Measurements from ENCODE around the gene AMOT.

Gene AMOT

GRCh38 chrX:112799425-112799824, 41.2 kb downstream of the AMOT start:
- no peak for DNase-seq (ENCODE audit: low spot score)

- no peak for DNase-seq (ENCODE audit: low spot score)
These were observed 41.9 kb downstream of the AMOT start for GRCh38 chrX:112798736-112799135.

DNA sequence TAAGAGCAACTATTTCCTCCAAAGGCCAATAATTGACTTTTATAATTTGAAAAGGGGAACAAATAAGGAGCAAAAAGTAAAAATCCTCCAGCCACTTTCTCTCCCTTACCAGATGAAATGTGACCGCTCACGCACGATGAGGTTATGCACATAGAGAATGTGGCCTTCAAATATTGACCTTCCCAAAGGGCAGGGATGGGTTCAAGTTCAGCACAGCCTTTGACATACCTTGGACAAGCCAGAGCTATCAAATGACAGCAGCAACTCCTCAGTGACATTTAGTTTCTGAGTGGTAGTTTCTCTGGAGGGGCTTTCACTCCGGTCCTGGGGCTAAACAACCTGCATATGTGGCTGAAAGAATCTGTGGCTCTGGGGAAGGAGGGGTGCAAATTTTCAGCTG, 50.7 kb downstream of the AMOT start:
- DNase-seq (ENCODE audit: low spot score), result no peak

DNA sequence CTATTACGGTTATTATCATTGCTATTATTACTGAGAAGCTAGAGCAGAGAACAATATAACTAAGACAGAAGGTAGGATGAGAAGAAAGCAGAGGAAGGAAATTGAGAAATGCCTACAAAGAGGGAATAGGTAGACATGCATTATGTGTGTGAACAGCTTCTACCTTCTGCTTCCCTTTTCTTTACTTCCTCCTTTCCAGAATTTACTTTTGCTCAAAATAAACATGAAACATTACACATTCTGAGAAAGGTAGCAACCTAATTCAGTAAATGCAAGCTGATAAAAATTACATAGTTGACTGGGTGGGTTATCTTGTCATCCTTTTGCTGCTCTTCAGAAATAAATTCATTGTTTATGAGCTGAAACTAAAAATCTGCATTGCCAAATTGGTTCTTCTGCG, 54.6 kb downstream of the AMOT start:
- DNase-seq (ENCODE audit: low spot score), result no peak

GRCh38 chrX:112785344-112785743, 55.3 kb downstream of the AMOT start:
- DNase-seq (ENCODE audit: low spot score), result no peak

GRCh38 chrX:112784692-112785091, 55.9 kb downstream of the AMOT start:
- no peak for DNase-seq (ENCODE audit: low spot score)

GRCh38 chrX:112779139-112779538, 61.5 kb downstream of the AMOT start:
- no peak for DNase-seq (ENCODE audit: low spot score)

GRCh38 chrX:112774651-112775293, 65.9 kb downstream of the AMOT start:
- DNase-seq (ENCODE audit: low spot score), result no peak

- DNase-seq (ENCODE audit: low spot score), result no peak
These were observed 66.5 kb downstream of the AMOT start for GRCh38 chrX:112774142-112774541.

DNA sequence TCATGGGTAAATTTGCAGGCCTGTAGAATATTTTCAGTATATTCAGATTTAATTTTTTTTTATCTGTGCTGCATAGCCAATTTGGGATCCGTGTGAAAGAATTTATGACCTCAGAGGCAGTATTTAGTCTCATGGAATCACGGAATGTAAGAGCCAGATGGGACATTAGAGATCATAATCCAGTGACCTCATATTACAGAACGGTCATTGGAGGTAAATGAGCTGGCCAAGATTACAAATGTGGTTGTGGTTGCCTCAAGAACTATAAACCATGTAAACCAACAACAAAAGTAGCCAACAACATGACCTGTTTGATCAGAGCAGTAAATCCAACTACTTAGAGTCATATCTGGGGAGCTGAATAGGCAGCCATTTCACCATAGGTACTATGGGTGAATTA, 71.6 kb downstream of the AMOT start:
- DNase-seq (ENCODE audit: low spot score), result no peak

- DNase-seq (ENCODE audit: low spot score), result no peak
These were observed 72.1 kb downstream of the AMOT start for GRCh38 chrX:112768563-112768962.

- DNase-seq (ENCODE audit: low spot score), result no peak
These were observed 73.9 kb downstream of the AMOT start for GRCh38 chrX:112766774-112767173.

- peak; percentile 33 for DNase-seq (ENCODE audit: low spot score)
These were observed 79.1 kb downstream of the AMOT start for GRCh38 chrX:112761242-112762207.

- DNase-seq (ENCODE audit: low spot score), result no peak
These were observed 79.9 kb downstream of the AMOT start for GRCh38 chrX:112760697-112761096.

DNA sequence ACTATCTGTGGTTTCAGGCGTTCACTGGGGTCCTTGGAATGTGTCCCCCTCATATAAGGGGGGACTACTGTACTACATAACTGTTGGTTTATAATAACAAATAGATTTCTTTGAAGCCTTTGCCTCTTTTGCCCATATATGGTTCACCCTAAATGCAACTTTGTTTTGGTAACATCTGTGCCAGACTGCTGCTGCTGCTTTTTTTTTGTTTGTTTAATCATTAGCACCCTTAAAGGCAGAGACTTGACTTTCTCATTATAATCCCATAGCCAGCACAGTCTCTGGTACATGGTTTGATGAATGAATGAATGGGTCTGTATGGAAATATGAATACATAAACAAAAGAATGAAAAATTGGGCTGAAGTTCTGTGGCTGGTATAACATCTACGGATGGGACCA, 80.7 kb downstream of the AMOT start:
- no peak for DNase-seq (ENCODE audit: low spot score)

DNA sequence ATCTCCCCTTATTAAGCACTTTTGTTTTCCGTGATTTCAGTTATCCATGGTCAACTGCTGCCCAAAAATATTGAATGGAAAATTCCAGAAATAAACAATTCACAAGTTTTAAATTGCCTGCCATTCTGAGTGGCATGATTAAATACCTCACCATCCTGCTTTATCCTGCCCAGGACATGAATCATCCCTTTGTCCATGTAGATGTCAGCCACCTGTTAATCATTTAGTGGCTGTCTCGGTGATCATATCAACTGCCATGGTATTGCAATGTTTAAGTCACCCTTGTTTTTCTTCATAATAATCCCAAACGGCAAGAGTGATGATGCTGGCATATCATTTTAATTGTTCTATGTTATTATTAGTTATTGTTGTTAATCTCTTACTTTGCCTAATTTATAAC, 81.1 kb downstream of the AMOT start:
- DNase-seq (ENCODE audit: low spot score), result no peak

DNA sequence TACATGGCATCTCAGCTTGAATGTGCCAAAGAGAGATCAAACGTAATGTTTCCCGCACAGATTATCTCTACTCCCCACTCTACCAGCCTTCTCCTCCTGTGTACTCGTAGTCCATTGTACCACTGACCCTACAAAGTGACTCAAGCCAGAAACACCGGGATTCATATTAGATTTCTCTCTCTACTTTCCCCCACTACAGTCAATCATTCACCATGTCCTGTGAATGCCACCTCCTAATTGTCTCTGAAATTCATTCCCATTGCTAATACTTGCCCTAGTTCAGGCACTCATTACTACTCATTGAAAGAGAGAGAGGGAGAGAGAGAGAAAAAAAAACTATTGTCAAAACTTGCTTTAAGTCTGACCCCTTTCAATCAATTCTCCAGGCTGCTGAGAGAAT, 82.7 kb downstream of the AMOT start:
- no peak for DNase-seq (ENCODE audit: low spot score)

GRCh38 chrX:112753116-112753515, 87.5 kb downstream of the AMOT start:
- DNase-seq (ENCODE audit: low spot score), result no peak

DNA sequence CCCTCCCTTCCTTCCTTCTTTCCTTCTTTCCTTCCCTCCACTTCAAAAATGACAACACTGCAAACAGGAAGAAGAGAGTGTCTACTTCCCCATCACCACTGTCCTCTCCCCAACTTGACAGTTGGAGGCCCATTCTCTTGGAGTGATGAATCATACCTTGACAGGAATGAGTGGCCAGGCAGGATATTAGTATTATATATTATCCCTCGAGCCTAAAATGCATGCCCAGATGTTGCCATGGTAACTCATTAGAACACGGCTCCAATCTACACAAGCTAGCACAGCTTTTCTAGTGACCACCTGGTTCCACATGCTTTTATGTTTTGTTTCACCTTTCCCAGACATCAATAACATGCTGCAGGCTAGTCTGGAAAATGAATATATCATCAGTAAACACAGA, 89.6 kb downstream of the AMOT start:
- no peak for DNase-seq (ENCODE audit: low spot score)

DNA sequence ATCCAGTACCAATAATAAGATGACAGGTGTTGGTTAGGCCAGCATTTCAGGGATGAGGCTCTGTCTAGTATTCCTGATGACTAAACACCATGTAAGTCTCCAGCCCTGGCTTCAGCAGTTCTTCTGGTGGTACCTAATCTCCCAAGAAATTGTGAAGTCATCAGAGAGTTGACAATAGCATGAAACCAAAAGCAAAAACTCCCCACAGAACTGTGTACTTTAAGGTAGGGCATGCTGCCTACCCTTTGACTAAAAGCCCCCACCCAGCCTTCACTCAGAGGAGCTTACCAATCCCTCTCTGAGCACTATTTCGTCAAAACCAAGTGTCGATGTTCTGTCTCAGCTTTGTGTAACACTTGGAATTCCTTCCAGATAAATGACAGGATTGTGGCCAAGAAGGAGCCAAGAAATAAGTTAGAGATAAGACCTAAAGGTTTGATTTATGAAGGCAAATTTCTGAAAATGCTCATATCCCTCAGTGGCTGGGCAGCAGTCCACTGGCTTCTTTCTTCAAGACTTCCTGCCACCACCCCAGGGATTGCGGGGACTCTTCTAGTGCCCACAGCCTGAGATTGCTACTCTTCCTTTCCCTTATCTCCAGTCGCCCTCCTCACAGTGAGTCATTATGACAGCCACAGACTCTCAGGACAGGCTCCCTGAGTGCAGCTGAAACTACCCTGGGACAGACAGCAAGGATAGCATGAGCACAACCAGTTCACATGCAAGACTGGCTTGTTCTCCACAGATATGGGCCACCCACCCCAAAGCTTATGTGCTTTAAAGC, 93.6 kb downstream of the AMOT start:
- no peak for DNase-seq (ENCODE audit: low spot score)

- no peak for DNase-seq (ENCODE audit: low spot score)
These were observed 102.1 kb downstream of the AMOT start for GRCh38 chrX:112738347-112739033.

GRCh38 chrX:112736310-112736709, 104.3 kb downstream of the AMOT start:
- no peak for DNase-seq (ENCODE audit: low spot score)
